GM19099 (cell line): Measurements from ENCODE around the gene LIX1L.

ENCODE experiments used
- POLR2A ChIP-seq: IDR thresholded peaks from 3 replicates; pipeline ENCODE4 v1.6.1; 2011; ENCODE audit warnings: low read depth; ENCODE audit not compliant: insufficient read length; ENCODE audit errors: extremely low read depth

Gene LIX1L

DNA sequence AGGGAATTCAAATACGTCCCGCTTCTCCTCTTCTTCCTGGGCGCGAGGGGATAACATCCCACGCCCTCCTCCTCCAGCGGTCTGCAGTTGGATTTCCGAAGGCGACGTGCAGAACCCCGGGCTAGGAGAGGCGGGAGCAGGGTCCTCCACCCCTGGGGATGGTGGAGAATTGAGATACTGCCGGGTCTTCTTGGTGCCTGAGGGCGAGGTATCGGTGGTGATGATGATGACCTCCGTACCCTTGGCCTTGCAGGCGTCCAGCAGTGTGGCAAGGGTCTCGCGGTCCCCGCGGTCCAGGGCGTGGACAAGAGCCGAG, 3.2 kb upstream of the LIX1L start:
- no peak for TF ChIP-seq POLR2A

DNA sequence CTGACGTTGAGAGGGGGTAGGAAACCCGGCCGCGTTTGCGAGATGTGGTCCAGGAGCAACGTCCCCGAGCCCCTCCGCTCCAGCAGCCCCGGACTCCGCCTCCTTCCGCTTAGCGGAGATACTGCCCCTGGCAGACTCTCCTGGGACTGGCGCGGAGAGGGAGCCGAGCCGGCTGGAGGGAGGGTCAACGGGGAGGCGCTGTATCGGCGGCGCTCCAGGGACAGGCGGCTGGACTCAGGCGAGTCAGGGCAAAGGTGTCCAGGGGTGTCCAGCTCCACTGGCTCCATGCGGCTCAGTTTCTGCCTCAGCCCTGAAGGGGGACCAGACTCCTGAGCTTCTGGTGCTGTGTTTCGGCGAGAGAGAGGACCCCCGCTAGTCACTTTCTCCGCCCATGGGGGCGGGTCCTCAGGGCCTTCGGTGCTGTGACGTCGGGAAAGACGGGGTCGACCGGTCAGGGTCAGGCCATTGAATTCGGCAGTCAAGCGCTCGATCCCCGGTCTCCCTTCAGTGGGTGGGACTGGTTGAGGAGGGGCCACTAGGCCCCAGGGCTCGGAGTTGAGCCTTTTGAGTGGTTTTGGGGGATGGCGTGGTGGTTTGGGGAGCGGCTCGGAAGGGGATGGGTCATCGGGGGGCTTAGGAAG, 2.8 kb upstream of the LIX1L start:
- peak; percentile 48 for TF ChIP-seq POLR2A

GRCh38 chr1:145959957-145960467, 2.2 kb upstream of the LIX1L start:
- no peak for TF ChIP-seq POLR2A

DNA sequence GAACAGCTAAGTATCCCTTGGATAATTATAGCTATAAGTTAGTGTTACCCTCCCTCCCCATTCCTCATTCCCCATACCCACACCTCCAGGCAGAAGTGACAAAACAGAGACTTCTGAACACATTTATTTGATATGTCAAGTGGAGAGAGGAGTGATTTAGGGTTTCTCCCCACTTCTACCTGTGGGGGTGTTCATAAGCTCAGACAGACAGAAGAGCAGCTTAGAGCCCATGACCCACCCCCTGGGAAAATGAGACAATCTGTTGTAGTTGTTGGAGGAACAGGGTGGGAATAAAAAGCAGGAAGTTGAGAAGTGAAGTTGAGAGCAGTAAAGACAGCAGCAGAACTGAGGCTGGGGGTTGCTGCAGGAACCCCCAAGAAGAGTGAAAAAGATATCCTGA, 1.5 kb upstream of the LIX1L start:
- TF ChIP-seq POLR2A: no peak

DNA sequence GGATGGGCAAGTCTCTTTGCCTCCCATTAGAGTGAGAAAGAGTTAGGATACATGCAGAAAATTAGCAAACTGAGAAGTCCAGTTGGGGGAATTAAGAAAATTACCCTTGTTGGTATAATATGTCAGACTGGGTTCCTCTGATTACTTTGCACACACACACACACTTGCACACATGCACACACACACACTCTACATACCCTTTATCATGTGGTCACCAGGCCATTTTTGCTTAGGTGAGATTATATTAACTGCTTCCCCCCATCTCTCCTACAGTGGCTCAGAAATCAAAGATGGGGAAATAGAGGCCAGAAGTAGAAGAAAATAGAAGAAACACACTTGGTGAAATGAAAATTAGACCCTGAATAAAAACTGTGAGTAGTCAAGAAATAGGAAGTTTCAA, 917 bp upstream of the LIX1L start:
- no peak for TF ChIP-seq POLR2A

DNA sequence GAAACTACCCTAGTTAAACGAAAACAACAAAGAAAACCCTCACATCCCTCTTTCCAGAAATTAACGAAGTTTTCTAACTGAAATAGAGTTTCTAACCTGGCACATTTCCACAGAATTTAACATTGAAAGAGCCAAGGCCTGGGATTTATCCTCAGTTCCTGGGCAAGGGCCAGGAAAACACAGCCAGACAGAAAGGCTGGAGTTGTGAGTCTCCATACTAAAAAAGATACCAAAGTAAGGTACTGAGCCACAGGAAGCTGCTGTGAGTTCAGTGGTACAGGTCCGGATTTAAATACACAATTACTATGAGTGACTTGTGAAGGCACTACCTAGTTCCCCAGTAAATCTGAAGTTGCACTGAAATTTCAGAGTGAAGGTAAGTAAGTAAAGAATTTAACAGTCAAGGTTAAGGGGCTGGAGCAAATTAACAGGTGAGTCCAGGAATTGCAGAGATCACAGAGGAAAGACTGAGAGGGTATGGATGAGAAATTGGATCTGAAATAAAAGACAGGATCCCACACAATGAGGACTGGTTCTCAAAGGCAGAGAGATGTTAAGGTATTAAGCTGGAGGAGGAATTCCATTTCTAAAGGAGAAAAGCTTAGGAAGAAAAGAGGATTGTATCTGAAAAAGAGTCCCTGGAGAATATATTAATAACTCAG, 905 bp downstream of the LIX1L start:
- TF ChIP-seq POLR2A: no peak

- no peak for TF ChIP-seq POLR2A
These were observed 1.5 kb downstream of the LIX1L start for GRCh38 chr1:145956361-145956760.

DNA sequence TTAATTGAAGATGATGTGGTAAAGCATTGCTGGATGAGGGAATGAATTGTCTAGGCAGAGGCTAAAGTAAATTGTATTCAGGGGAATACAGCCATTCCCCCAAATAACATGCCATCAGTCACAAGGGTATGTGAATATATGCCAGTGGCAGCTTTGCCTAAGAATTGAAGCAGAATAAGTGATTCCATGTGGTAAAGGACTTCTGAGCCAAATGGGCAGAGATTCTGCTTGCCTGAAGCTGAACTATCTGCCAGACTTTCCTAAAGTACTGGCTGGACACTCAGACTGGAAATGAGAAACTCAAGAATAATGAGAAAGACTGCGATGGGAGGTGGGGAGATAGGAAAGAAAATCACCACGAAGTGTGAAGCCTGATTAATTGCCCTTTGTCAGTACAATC, 2.4 kb downstream of the LIX1L start:
- TF ChIP-seq POLR2A: no peak

- no peak for TF ChIP-seq POLR2A
These were observed 4.0 kb downstream of the LIX1L start for GRCh38 chr1:145953861-145954260.

DNA sequence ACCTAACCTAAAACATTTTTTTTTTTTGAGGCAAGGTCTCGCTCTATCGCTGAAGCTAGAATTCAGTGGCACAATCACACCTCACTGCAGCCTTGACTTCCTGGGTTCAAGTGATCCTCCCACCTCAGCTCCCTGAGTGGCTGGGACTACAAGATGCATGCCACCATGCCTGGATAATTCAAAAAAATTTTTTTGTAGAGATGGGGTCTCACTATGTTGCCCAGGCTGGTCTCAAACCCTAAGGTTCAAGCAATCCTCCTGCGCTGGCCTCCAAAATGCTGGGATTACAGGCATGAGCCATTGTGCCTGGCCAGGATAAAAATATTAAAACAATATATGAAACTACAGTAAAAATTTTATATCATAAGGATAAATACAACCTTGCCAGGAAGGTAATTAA, 4.9 kb downstream of the LIX1L start:
- no peak for TF ChIP-seq POLR2A

DNA sequence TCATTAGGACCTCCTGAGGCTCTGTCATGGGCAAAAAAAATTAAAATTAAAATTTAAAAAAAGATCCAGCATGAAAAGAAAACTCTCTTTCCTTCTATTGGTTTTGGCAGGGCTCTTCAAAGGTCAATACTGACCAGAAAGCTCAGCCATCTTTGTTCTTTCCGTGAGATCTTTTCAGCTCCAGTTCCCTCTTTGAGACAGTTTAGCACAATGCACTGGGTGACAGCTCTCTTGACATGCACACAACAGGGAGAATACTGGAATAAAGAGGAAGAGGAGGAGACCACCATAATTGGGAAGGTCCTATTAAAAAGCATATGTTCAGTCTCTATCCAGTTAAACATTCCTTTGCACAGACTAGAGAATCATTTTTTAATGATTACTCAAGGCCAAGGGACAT, 6.3 kb downstream of the LIX1L start:
- TF ChIP-seq POLR2A: no peak

GRCh38 chr1:145949219-145949618, 8.6 kb downstream of the LIX1L start:
- TF ChIP-seq POLR2A: no peak

GRCh38 chr1:145947551-145947950, 10.3 kb downstream of the LIX1L start:
- no peak for TF ChIP-seq POLR2A

DNA sequence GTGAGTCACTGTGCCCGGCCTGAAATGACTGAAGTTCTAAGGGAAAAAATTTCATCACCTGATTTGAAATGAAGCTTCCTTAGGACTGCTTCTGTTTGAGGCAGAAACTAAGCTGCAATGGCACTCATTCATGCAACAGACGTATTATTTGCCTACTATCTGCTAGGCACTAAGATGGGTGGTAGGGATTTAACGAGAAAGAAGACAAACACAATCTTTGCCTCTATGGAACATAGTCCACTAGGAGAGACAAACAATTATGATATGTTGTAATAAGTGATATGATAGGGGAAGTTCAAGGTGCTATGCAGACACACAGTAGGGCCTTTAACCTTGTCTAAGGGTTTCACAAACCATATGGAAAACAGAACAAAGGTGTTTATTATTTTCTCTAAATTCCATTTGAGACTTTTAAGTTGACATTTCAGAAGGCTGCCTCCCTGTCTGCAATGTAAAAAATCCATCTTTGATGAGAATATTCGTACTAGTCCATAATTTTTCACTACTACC, 11.3 kb downstream of the LIX1L start:
- TF ChIP-seq POLR2A: no peak

DNA sequence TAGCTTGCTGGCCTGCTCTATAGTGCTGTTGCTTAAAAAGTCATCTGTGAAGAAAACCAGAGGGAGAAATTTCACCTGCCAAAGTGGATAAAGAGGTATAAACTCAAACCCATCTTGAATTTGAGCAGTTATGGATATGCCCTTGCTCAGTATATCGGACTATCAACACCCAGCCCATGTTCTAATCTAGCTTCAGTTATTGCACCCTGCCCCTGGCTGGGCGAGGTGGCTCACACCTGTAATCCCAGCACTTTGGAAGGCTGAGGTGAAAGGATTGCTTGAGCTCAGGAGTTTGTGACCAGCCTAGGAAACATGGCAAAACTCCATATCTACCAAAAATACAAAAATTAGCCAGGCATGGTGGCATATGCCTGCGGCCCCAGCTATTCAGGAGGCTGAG, 13.3 kb downstream of the LIX1L start:
- no peak for TF ChIP-seq POLR2A

- TF ChIP-seq POLR2A: no peak
These were observed 14.9 kb downstream of the LIX1L start for GRCh38 chr1:145942871-145943270.
